Measurements from ENCODE around the gene ETV4.

DNA sequence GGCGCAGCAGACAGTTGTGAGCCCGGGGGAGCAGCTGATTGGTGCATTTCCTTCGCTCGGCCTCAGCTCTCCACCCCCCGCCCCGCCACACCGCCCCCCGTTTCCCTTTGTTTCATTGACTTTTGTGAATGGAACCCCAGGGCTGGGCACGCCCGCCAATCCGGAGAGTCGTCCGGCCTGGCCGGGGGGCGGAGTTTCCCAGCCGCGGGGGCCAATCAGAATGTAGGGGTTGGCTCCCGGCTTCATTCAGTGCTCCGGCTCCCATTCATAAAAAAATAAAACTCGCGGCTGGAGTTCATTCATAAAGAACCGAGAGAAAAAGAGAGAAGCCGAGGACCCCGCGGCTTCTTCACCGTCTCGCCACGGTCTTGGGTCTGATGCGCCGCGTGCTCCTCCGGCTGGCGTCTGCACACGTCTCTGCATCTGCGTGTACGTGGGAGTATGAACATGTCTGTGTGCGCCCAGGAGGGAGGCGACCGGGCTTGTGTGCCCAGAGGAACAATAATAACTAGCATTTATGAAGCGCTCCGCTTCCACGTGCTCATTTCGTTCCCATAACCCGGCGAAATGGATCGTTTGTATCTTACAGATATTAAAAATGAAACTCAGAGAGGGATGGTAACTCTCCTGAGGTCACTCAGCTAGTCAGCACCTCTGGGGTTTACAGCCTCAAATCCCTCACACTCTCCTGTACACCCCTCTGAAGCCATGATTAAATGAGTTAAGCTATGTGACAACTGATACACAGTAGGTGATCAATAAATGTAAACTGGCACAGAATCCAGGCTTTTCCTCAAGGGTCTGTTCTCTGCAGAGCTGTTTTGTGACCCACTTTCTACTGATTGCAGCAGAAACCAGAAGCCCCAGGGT is at the start of gene ETV4:
- TF ChIP-seq, protein P1, sequence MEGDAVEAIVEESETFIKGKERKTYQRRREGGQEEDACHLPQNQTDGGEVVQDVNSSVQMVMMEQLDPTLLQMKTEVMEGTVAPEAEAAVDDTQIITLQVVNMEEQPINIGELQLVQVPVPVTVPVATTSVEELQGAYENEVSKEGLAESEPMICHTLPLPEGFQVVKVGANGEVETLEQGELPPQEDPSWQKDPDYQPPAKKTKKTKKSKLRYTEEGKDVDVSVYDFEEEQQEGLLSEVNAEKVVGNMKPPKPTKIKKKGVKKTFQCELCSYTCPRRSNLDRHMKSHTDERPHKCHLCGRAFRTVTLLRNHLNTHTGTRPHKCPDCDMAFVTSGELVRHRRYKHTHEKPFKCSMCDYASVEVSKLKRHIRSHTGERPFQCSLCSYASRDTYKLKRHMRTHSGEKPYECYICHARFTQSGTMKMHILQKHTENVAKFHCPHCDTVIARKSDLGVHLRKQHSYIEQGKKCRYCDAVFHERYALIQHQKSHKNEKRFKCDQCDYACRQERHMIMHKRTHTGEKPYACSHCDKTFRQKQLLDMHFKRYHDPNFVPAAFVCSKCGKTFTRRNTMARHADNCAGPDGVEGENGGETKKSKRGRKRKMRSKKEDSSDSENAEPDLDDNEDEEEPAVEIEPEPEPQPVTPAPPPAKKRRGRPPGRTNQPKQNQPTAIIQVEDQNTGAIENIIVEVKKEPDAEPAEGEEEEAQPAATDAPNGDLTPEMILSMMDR (IDR thresholded peaks at IDR 0.05) = no peak
- TF ChIP-seq POLR2A (IDR thresholded peaks at IDR 0.05) = no peak

Measured in thyroid gland (tissue), 4 donors.